Gastroesophageal sphincter (tissue), 3 donors: ENCODE data around the gene CLEC14A.

Experiments used
- POLR2A ChIP-seq, 2 donors: fragments of 450-650 bp; IDR thresholded peaks; one replicate each; pipeline ENCODE4 v1.6.1; 2017; ENCODE audit warnings: antibody characterized with exemption in 2 of 2, mild to moderate bottlenecking in 2 of 2, moderate library complexity in 1 of 2
- POLR2AphosphoS5 ChIP-seq: sonication (generic); formaldehyde crosslinking; IDR thresholded peaks from one replicate; pipeline ENCODE4 v1.6.1; 2017; ENCODE audit warnings: antibody characterized with exemption
- TF ChIP-seq, protein P1 (sequence below), 4 experiments: fragments of 200-600 bp in 2 of 4; fragments of 450-650 bp in 2 of 4; sonication (generic) in 1 of 4; IDR thresholded peaks; one replicate each; pipeline ENCODE4 v1.5.1; 2017 to 2019; ENCODE audit warnings: antibody characterized with exemption in 4 of 4, mild to moderate bottlenecking in 2 of 4, moderate library complexity in 2 of 4

DNA sequence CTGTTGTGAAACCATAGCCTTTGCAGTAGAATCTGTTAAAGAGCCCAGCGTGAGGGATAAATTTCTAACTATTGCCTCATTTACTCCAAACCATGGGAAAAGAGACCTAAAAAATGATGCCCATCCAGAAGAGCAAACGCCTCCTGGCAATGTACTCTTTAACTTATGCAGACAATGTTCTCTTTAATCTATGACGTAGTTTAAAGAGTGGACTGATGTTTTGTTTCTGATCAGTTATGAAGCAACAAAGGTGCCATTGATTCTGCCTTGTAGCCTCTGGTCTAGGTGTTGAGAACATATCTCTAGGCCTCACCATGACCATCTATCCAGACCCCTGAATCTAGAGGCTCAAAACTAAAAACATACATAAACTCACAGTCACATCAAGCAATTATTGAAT is 34.8 kb downstream of the CLEC14A start:
- TF ChIP-seq POLR2A (IDR thresholded peaks at IDR 0.05) (no peak), POLR2AphosphoS5 (no peak)
- TF ChIP-seq, protein P1, sequence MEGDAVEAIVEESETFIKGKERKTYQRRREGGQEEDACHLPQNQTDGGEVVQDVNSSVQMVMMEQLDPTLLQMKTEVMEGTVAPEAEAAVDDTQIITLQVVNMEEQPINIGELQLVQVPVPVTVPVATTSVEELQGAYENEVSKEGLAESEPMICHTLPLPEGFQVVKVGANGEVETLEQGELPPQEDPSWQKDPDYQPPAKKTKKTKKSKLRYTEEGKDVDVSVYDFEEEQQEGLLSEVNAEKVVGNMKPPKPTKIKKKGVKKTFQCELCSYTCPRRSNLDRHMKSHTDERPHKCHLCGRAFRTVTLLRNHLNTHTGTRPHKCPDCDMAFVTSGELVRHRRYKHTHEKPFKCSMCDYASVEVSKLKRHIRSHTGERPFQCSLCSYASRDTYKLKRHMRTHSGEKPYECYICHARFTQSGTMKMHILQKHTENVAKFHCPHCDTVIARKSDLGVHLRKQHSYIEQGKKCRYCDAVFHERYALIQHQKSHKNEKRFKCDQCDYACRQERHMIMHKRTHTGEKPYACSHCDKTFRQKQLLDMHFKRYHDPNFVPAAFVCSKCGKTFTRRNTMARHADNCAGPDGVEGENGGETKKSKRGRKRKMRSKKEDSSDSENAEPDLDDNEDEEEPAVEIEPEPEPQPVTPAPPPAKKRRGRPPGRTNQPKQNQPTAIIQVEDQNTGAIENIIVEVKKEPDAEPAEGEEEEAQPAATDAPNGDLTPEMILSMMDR (IDR thresholded peaks at IDR 0.05): no peak
